SK-N-SH (cell line): ENCODE data around the gene CHST15. TPM values are rescaled to one million over a fixed set of nuclear protein-coding genes. Genes with fewer than 3 reads are reported as not detected.
A peak's percentile ranks its signal among the peaks of the same experiment; 100 is the strongest.

Experiments used
- CTCF ChIA-PET: fragments of 300-600, 350-600 bp; formaldehyde crosslinking; extraction: SDS; loops from one replicate; lab custom pipeline; 2021; lab: Yijun Ruan, JAX
- POLR2A ChIA-PET: fragments of 350-600 bp; sonication (Branson Sonifier 250); formaldehyde crosslinking; extraction: SDS; loops from one replicate; lab custom pipeline; 2020; ENCODE audit warnings: antibody characterized with exemption, inconsistent platforms; lab: Yijun Ruan, JAX
- DNase-seq: peaks from one replicate; pipeline ENCODE4 v3.0.0; 2012
- H2AFZ ChIP-seq: fragments of 200-600 bp; sonication (generic); 2 replicates; pipeline ENCODE4 v1.8.1; 2016; ENCODE audit warnings: antibody characterized with exemption, mild to moderate bottlenecking, low read depth
- H3F3A ChIP-seq: fragments of 200-600 bp; sonication (generic); replicated peaks from 2 replicates; pipeline ENCODE3; 2016; ENCODE audit warnings: antibody characterized with exemption, mild to moderate bottlenecking; ENCODE audit not compliant: insufficient read depth
- H3K27ac ChIP-seq, 2 experiments: fragments of 200-500 bp in 1 of 2; fragments of 200-600 bp in 1 of 2; sonication (Bioruptor generic) in 1 of 2; sonication (generic), shearing (Covaris generic) in 1 of 2; 2 replicates each; pipeline versions ENCODE4 v1.5.1 to v1.6.1; 2014 to 2016; ENCODE audit warnings: low read depth in 2 of 2, inconsistent platforms in 1 of 2, low read length in 1 of 2, mild to moderate bottlenecking in 1 of 2, mixed read lengths in 1 of 2
- H3K27me3 ChIP-seq: fragments of 200-600 bp; sonication (generic), shearing (Covaris generic); 2 replicates; pipeline ENCODE4 v1.6.1; 2016; ENCODE audit warnings: mixed run types; ENCODE audit not compliant: insufficient read depth
- H3K36me3 ChIP-seq, 2 experiments: fragments of 200-500 bp in 1 of 2; fragments of 200-600 bp in 1 of 2; sonication (Bioruptor generic) in 1 of 2; sonication (generic) in 1 of 2; replicated peaks in 1 of 2; 2 replicates each; pipeline versions ENCODE3 to v1.5.1; 2014 to 2016; ENCODE audit warnings: low read length in 1 of 2, mild to moderate bottlenecking in 1 of 2; ENCODE audit not compliant: insufficient read depth in 2 of 2, control insufficient read depth in 1 of 2
- H3K4me1 ChIP-seq, 2 experiments: fragments of 200-500 bp in 1 of 2; fragments of 200-600 bp in 1 of 2; sonication (Bioruptor generic) in 1 of 2; sonication (generic), shearing (Covaris generic) in 1 of 2; 2 replicates each; pipeline versions ENCODE4 v1.5.1 to v1.6.1; 2014 to 2016; ENCODE audit warnings: low read depth in 1 of 2, low read length in 1 of 2, mixed run types in 1 of 2; ENCODE audit not compliant: insufficient read depth in 2 of 2, control insufficient read depth in 1 of 2
- H3K4me2 ChIP-seq: fragments of 200-600 bp; sonication (generic), shearing (Covaris generic); 2 replicates; pipeline ENCODE4 v1.6.1; 2017; ENCODE audit warnings: mixed run types
- H3K4me3 ChIP-seq, 2 experiments: fragments of 200-500 bp in 1 of 2; fragments of 200-600 bp in 1 of 2; sonication (Bioruptor generic) in 1 of 2; sonication (generic), shearing (Covaris generic) in 1 of 2; 2 replicates each; pipeline versions ENCODE4 v1.5.1 to v1.8.1; 2014 to 2016; ENCODE audit warnings: low read depth in 2 of 2, inconsistent platforms in 1 of 2, low read length in 1 of 2, mild to moderate bottlenecking in 1 of 2, mixed read lengths in 1 of 2, moderate library complexity in 1 of 2
- H3K79me2 ChIP-seq: fragments of 200-600 bp; sonication (generic); 2 replicates; pipeline ENCODE4 v1.8.1; 2017; ENCODE audit warnings: mild to moderate bottlenecking; ENCODE audit not compliant: insufficient read depth
- H3K9ac ChIP-seq: fragments of 200-600 bp; sonication (generic); 2 replicates; pipeline ENCODE4 v1.6.1; 2017; ENCODE audit warnings: mixed run types
- H3K9me2 ChIP-seq: fragments of 200-600 bp; sonication (generic); 2 replicates; pipeline ENCODE4 v1.6.1; 2017; ENCODE audit warnings: mixed run types
- H3K9me3 ChIP-seq: fragments of 200-600 bp; sonication (generic); 2 replicates; pipeline ENCODE4 v1.6.1; 2017; ENCODE audit warnings: mixed run types, mild to moderate bottlenecking, moderate library complexity
- H4K20me1 ChIP-seq: fragments of 200-600 bp; sonication (generic); 2 replicates; pipeline ENCODE4 v1.6.1; 2017; ENCODE audit warnings: mild to moderate bottlenecking, mixed run types; ENCODE audit not compliant: insufficient read depth
- CHD2 ChIP-seq: fragments of 150-350 bp; IDR thresholded peaks from 2 replicates; pipeline ENCODE4 v1.6.1; 2018; ENCODE audit warnings: low read length; ENCODE audit not compliant: partially characterized antibody
- ELF1 ChIP-seq: IDR thresholded peaks from 2 replicates; pipeline ENCODE4 v1.4.0; 2012
- EP300 ChIP-seq, 2 experiments: IDR thresholded peaks; 2 replicates each; pipeline versions ENCODE4 v1.4.0 to v1.6.1; 2012; ENCODE audit warnings: borderline replicate concordance in 1 of 2, low read depth in 1 of 2, low read length in 1 of 2
- FOSL2 ChIP-seq: IDR thresholded peaks from 2 replicates; pipeline ENCODE4 v1.4.0; 2012; ENCODE audit warnings: low read depth, mild to moderate bottlenecking, moderate library complexity, borderline replicate concordance
- FOXJ3 ChIP-seq: sonication (generic); formaldehyde crosslinking; IDR thresholded peaks from 2 replicates; pipeline ENCODE4 v1.5.1; 2020; ENCODE audit warnings: mild to moderate bottlenecking, missing genetic modification reagents
- FOXM1 ChIP-seq: IDR thresholded peaks from 2 replicates; pipeline ENCODE4 v1.4.0; 2012; ENCODE audit warnings: low read depth, mild to moderate bottlenecking
- GATA2 ChIP-seq: sonication (generic); formaldehyde crosslinking; IDR thresholded peaks from 2 replicates; pipeline ENCODE4 v1.5.0; 2020; ENCODE audit warnings: mild to moderate bottlenecking, missing genetic modification reagents
- JUND ChIP-seq: IDR thresholded peaks from 2 replicates; pipeline ENCODE4 v1.4.0; 2012
- MEF2A ChIP-seq: IDR thresholded peaks from 2 replicates; pipeline ENCODE4 v1.4.0; 2012; ENCODE audit warnings: low read depth, borderline replicate concordance
- MXI1 ChIP-seq: IDR thresholded peaks from 2 replicates; pipeline ENCODE4 v1.6.1; 2012; ENCODE audit warnings: mild to moderate bottlenecking, low read depth, low read length, improper control_type of control experiment
- NFIC ChIP-seq: IDR thresholded peaks from 2 replicates; pipeline ENCODE4 v1.4.0; 2012; ENCODE audit warnings: borderline replicate concordance
- POLR2AphosphoS5 ChIP-seq: IDR thresholded peaks from 2 replicates; pipeline ENCODE4 v1.6.1; 2012; ENCODE audit warnings: low read depth, low read length
- RAD21 ChIP-seq: IDR thresholded peaks from 2 replicates; pipeline ENCODE4 v1.6.1; 2012; ENCODE audit warnings: mild to moderate bottlenecking, low read length
- RCOR1 ChIP-seq: fragments of 150-350 bp; IDR thresholded peaks from 2 replicates; pipeline ENCODE4 v1.6.1; 2017; ENCODE audit warnings: antibody characterized with exemption, low read length
- RXRA ChIP-seq: IDR thresholded peaks from 2 replicates; pipeline ENCODE4 v1.4.0; 2012; ENCODE audit warnings: low read depth, mild to moderate bottlenecking, borderline replicate concordance
- SMC3 ChIP-seq: IDR thresholded peaks from 2 replicates; pipeline ENCODE4 v1.6.1; 2012; ENCODE audit warnings: low read depth, low read length, improper control_type of control experiment
- TEAD4 ChIP-seq: IDR thresholded peaks from 2 replicates; pipeline ENCODE4 v1.4.0; 2012; ENCODE audit warnings: mild to moderate bottlenecking, borderline replicate concordance; ENCODE audit not compliant: insufficient read depth
- WGBS: methylation state at CpG from one replicate; pipeline ENCODE4 v1.1.6; 2017; ENCODE audit warnings: low lambda C conversion rate; 5-methylcytosine and 5-hydroxymethylcytosine counted together
- polyA plus RNA-seq, 3 experiments: library from polyadenylated mRNA; depleted of rRNA; stranded (reverse); fragments of >200 nt; gene quantifications; 2 replicates each; pipeline ENCODE4 v1.2.3, GENCODE V29; 2012
- TF ChIP-seq, protein P1 (sequence below): IDR thresholded peaks from 2 replicates; pipeline ENCODE4; 2012
- TF ChIP-seq, protein P2 (sequence below): IDR thresholded peaks from 2 replicates; pipeline ENCODE4 v1.6.1; 2012; ENCODE audit warnings: mild to moderate bottlenecking, low read depth, low read length, moderate library complexity
- TF ChIP-seq, protein P3 (sequence below): IDR thresholded peaks from 2 replicates; pipeline ENCODE4 v1.4.0; 2012; ENCODE audit warnings: low read depth

The CHST15 gene
- polyA plus RNA-seq, 1 of the 3 experiments (the other 2 are of a cell fraction) = 0.02 TPM

DNA sequence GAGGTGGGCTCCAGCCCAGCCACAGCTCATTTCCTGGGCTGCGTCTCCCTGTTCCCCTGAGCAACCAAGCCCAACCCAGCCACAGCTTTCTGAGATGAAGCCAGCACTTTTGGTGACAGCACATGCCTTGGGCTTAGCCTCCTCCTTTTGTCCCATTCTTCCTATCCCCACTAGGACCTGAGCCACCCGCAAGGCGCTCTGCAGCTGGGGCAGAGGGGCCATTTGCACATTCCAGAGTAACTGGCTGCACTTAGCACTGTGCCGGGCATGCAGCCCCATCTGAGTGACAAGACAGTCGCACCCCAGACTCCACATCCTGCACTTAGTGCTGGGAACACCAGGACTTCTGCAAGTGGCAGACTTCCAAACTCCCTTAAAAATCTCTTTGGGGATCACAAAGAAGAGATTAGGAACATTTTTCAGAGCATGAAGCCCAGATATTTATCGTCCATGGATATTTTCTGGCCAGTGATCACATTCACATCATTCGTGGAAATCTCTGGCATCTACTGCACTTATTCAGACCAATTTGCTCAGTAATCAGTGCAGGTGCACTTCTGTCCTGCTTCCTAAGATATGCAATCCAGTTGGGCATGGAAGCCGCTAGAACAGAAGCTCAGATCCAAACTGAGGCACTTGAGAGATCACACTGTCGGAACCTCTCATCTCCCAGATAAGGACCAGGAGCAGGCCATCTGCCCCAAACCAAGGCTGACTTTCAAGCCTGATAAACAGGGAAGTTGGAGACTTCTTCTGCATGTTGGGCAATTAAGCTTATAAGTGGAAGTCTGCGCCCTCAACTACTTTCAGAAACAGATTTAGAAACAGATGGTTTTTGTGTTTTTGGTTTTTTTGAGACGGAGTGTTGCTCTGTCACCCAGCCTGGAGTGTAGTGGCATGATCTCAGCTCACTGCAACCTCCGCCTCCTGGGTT is 26.4 kb downstream of the CHST15 start:
- TF ChIP-seq RCOR1 = peak; percentile 31; the same call in 1 of the 2 replicates
- TF ChIP-seq TEAD4 = no peak
- no peak for TF ChIP-seq FOXM1
- TF ChIP-seq GATA2 (CRISPR knock-in tag) = peak; percentile 46
- TF ChIP-seq ELF1 = no peak
- TF ChIP-seq RAD21 = no peak
- TF ChIP-seq MXI1 = peak; percentile 34; the same call in 1 of the 2 replicates
- 0 out of 2 replicates have a peak, but pooled peaks have one; percentile 47 for TF ChIP-seq FOXJ3
- Histone ChIP-seq H3K4me1 (peaks cover 0 to 10% of the 10 kb centered on the region in 2 experiments; a peak in 1 of 4 replicates), H3K9me3 (no peaks in the 10 kb centered on the region), H2AFZ (no peak overlapping the region), H3K9ac (no peak overlapping the region), H4K20me1 (no peaks in the 10 kb centered on the region), H3K36me3 (no peaks in the 10 kb centered on the region), H3K4me3 (no peak overlapping the region), H3K79me2 (no peaks in the 10 kb centered on the region), H3K27ac (no peak overlapping the region), H3F3A (no peaks in the 10 kb centered on the region), H3K4me2 (no peak overlapping the region), H3K9me2 (no peaks in the 10 kb centered on the region), H3K27me3 (no peaks in the 10 kb centered on the region)
- peak; percentile 68 for DNase-seq
- CTCF ChIA-PET = interaction anchor here (1.1 to 1.4 kb wide), 3 partner anchors 72 to 322 kb away, joined by 4 to 6 read pairs (median 4); no protein-coding TSS in a partner anchor
- WGBS = 34% methylated on average over 10 of the region's 12 CpGs
- POLR2A ChIA-PET = interaction anchor here (0.6 kb wide), 1 partner anchor 949 kb away, joined by 3 read pairs; no protein-coding TSS in a partner anchor

DNA sequence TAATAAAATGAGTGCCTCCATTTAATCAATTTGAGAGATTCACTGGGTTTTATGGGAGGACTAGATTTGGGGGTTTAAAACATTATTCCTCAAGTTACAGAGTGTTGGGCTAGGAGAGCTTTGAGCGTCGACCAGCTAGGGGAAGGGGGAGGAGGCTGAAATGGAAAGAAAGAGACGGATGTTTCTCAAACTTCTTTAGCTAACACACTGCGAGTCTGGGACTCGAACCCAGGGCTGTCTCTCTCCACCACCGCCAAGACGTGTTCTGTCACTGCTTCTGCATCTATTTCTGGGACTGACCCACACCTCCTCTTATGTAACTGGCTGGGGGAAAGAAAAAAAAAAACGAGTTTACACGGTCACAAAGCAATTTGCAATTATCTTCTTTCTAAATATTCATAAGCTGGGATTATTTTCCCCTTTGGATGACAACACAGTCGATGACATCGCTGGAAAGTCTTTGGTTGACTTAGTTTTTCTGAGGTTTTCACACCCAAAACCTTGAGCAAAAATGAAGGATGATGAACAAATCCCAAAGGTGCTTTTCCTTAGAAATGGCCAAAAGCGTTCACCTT is 27.2 kb downstream of the CHST15 start:
- H3K4me2 ChIP-seq = no peak overlapping the region
- no peaks in the 10 kb centered on the region for H3K79me2 ChIP-seq
- no peak for DNase-seq
- WGBS = 52% methylated on average over 12 of the region's 12 CpGs
- H3K4me1 ChIP-seq = peaks cover 0 to 10% of the 10 kb centered on the region in 2 experiments; a peak in 1 of 4 replicates
- H3F3A ChIP-seq = no peaks in the 10 kb centered on the region
- no peaks in the 10 kb centered on the region for H3K9me3 ChIP-seq
- H2AFZ ChIP-seq = no peak overlapping the region
- no peaks in the 10 kb centered on the region for H4K20me1 ChIP-seq
- ChIA-PET CTCF (interaction anchor here (1.1 to 1.4 kb wide), 3 partner anchors 70 to 323 kb away, joined by 3 to 6 read pairs (median 3); no protein-coding TSS in a partner anchor), POLR2A (interaction anchor here (0.6 kb wide), 1 partner anchor 948 kb away, joined by 3 read pairs; no protein-coding TSS in a partner anchor)
- H3K9ac ChIP-seq = no peak overlapping the region
- no peaks in the 10 kb centered on the region for H3K9me2 ChIP-seq
- H3K4me3 ChIP-seq = no peak overlapping the region
- no peak overlapping the region for H3K27ac ChIP-seq
- no peaks in the 10 kb centered on the region for H3K27me3 ChIP-seq
- no peaks in the 10 kb centered on the region for H3K36me3 ChIP-seq
- TF ChIP-seq FOSL2 = no peak
- TF ChIP-seq EP300 (IDR thresholded peaks at IDR 0.05; ENCODE audit: borderline replicate concordance in 1 of 2, low read depth in 1 of 2, low read length in 1 of 2) = no peak
- TF ChIP-seq SMC3 = no peak
- no peak for TF ChIP-seq POLR2AphosphoS5
- TF ChIP-seq, protein P1, sequence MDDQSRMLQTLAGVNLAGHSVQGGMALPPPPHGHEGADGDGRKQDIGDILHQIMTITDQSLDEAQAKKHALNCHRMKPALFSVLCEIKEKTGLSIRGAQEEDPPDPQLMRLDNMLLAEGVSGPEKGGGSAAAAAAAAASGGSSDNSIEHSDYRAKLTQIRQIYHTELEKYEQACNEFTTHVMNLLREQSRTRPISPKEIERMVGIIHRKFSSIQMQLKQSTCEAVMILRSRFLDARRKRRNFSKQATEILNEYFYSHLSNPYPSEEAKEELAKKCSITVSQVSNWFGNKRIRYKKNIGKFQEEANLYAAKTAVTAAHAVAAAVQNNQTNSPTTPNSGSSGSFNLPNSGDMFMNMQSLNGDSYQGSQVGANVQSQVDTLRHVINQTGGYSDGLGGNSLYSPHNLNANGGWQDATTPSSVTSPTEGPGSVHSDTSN = no peak
- TF ChIP-seq, protein P2, sequence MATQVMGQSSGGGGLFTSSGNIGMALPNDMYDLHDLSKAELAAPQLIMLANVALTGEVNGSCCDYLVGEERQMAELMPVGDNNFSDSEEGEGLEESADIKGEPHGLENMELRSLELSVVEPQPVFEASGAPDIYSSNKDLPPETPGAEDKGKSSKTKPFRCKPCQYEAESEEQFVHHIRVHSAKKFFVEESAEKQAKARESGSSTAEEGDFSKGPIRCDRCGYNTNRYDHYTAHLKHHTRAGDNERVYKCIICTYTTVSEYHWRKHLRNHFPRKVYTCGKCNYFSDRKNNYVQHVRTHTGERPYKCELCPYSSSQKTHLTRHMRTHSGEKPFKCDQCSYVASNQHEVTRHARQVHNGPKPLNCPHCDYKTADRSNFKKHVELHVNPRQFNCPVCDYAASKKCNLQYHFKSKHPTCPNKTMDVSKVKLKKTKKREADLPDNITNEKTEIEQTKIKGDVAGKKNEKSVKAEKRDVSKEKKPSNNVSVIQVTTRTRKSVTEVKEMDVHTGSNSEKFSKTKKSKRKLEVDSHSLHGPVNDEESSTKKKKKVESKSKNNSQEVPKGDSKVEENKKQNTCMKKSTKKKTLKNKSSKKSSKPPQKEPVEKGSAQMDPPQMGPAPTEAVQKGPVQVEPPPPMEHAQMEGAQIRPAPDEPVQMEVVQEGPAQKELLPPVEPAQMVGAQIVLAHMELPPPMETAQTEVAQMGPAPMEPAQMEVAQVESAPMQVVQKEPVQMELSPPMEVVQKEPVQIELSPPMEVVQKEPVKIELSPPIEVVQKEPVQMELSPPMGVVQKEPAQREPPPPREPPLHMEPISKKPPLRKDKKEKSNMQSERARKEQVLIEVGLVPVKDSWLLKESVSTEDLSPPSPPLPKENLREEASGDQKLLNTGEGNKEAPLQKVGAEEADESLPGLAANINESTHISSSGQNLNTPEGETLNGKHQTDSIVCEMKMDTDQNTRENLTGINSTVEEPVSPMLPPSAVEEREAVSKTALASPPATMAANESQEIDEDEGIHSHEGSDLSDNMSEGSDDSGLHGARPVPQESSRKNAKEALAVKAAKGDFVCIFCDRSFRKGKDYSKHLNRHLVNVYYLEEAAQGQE = no peak
- no peak for TF ChIP-seq RCOR1
- no peak for TF ChIP-seq CHD2
- no peak for TF ChIP-seq MXI1
- no peak for TF ChIP-seq JUND
- no peak for TF ChIP-seq MEF2A
- no peak for TF ChIP-seq NFIC
- TF ChIP-seq, protein P3, sequence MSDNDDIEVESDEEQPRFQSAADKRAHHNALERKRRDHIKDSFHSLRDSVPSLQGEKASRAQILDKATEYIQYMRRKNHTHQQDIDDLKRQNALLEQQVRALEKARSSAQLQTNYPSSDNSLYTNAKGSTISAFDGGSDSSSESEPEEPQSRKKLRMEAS = no peak
- no peak for TF ChIP-seq RXRA
